ENCODE data around the gene PPM1E. TPM values are rescaled to one million over a fixed set of nuclear protein-coding genes. Genes with fewer than 3 reads are reported as not detected.

Gene PPM1E
- total RNA-seq, 1 experiment from 2014 or later, result 7.1 TPM

DNA sequence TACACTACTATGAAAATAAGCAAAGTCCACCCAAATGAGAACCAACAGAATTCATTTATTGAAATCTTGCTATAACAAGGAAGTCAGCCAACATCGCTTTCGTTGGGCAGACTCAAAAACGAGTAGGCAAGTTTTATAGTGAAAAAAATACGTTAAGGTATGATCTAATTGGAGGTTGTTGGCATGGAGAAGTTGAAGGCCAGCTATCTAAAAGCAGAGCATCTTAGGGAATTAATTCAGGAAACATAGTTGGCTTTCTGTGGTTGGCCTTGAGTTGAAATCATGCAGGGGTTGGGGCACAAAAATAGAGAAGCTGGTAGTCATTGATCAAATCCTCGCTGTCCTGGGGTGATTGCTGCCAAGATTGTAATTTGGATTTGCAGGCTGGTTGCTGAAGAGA is 118.3 kb downstream of the PPM1E start:
- Histone ChIP-seq H2AK5ac (ENCODE audit: insufficient read length, low read length) (no peak overlapping the region), H3K4me1 (ENCODE audit: insufficient read depth, low read length) (no peaks in the 10 kb centered on the region), H2BK20ac (ENCODE audit: low read depth, low read length, poor library complexity, severe bottlenecking) (no peak overlapping the region), H3K27ac (ENCODE audit: insufficient read length, low read depth, low read length) (no peak overlapping the region), H2AFZ (ENCODE audit: low read length) (no peak overlapping the region), H3K9me3 (ENCODE audit: control insufficient read depth, low read depth, low read length) (no peaks in the 10 kb centered on the region), H3K4ac (ENCODE audit: low read depth, low read length) (no peak overlapping the region), H3K79me1 (ENCODE audit: insufficient read depth, low read depth, low read length, poor library complexity, severe bottlenecking) (no peaks in the 10 kb centered on the region), H3K9ac (ENCODE audit: extremely low read depth, insufficient read length, low read length) (no peak overlapping the region), H3T11ph (ENCODE audit: low read length) (no peak overlapping the region), H3K4me2 (ENCODE audit: insufficient read depth, insufficient read length, low read length) (no peak overlapping the region), H2BK12ac (ENCODE audit: insufficient read length, low read depth, low read length) (no peak overlapping the region), H2BK120ac (ENCODE audit: low read depth, low read length, poor library complexity, severe bottlenecking) (no peak overlapping the region), H3K27me3 (ENCODE audit: insufficient read depth, low read length) (no peaks in the 10 kb centered on the region), H4K5ac (ENCODE audit: insufficient read length, low read depth, low read length) (no peak overlapping the region), H3K79me2 (ENCODE audit: insufficient read depth, low read length) (no peaks in the 10 kb centered on the region), H3K14ac (ENCODE audit: insufficient read depth, low read length) (no peak overlapping the region), H3K23me2 (ENCODE audit: insufficient read length, low read depth, low read length, poor library complexity, severe bottlenecking) (no peaks in the 10 kb centered on the region), H3K23ac (ENCODE audit: insufficient read length, low read depth, low read length) (no peak overlapping the region), H3K18ac (ENCODE audit: insufficient read length, low read depth, low read length) (no peak overlapping the region), H4K8ac (replicated peaks; ENCODE audit: insufficient read length, low read depth, low read length) (no peak overlapping the region), H2BK5ac (ENCODE audit: insufficient read length, low read length) (no peak overlapping the region), H4K20me1 (ENCODE audit: control insufficient read depth, insufficient read depth, insufficient read length) (no peaks in the 10 kb centered on the region), H2BK15ac (ENCODE audit: low read depth, low read length) (no peak overlapping the region), H3K56ac (ENCODE audit: insufficient read length, low read depth, low read length) (no peak overlapping the region), H4K91ac (ENCODE audit: insufficient read length, low read depth, low read length) (no peak overlapping the region)
- Mint-ChIP-seq H3K4me1 (no peaks in the 10 kb centered on the region), H3K36me3 (ENCODE audit: insufficient read depth in 1 of 3, low read depth in 3 of 3) (no peaks in the 10 kb centered on the region), H3K9me3 (no peaks in the 10 kb centered on the region), H3K27me3 (ENCODE audit: low read depth) (no peaks in the 10 kb centered on the region), H3K27ac (no peak overlapping the region), H3K4me3 (no peak overlapping the region)
- TF ChIP-seq, protein P1, sequence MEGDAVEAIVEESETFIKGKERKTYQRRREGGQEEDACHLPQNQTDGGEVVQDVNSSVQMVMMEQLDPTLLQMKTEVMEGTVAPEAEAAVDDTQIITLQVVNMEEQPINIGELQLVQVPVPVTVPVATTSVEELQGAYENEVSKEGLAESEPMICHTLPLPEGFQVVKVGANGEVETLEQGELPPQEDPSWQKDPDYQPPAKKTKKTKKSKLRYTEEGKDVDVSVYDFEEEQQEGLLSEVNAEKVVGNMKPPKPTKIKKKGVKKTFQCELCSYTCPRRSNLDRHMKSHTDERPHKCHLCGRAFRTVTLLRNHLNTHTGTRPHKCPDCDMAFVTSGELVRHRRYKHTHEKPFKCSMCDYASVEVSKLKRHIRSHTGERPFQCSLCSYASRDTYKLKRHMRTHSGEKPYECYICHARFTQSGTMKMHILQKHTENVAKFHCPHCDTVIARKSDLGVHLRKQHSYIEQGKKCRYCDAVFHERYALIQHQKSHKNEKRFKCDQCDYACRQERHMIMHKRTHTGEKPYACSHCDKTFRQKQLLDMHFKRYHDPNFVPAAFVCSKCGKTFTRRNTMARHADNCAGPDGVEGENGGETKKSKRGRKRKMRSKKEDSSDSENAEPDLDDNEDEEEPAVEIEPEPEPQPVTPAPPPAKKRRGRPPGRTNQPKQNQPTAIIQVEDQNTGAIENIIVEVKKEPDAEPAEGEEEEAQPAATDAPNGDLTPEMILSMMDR (conservative IDR thresholded peaks at IDR 0.05), result no peak
- no peak for DNase-seq
- WGBS (ENCODE audit: extremely low coverage, insufficient read length, low lambda C conversion rate), result no CpG with 5 or more reads among the region's 5 CpGs

All from H9 (cell line).